GM21367 (cell line): Measurements from ENCODE around the gene TMEM167A.

Experiments used
- ATAC-seq: cut with Tn5 transposase; IDR thresholded peaks from one replicate; pipeline ENCODE4 v1.9.1; 2021; ENCODE audit not compliant: unreplicated experiment

Gene TMEM167A

GRCh38 chr5:83036991-83037575, 40.1 kb downstream of the TMEM167A start:
- ATAC-seq, result no peak

GRCh38 chr5:83035373-83036100, 41.7 kb downstream of the TMEM167A start:
- no peak for ATAC-seq

- no peak for ATAC-seq
Observed at GRCh38 chr5:83034528-83035207, 42.5 kb downstream of the TMEM167A start.

- no peak for ATAC-seq
Observed at GRCh38 chr5:83034036-83034435, 43.2 kb downstream of the TMEM167A start.

- no peak for ATAC-seq
Observed at GRCh38 chr5:83031381-83031780, 45.8 kb downstream of the TMEM167A start.

GRCh38 chr5:83029912-83030311, 47.3 kb downstream of the TMEM167A start:
- no peak for ATAC-seq

- ATAC-seq, result peak; percentile 79
Observed at GRCh38 chr5:83026930-83027687, 50.1 kb downstream of the TMEM167A start.

- ATAC-seq, result no peak
Observed at GRCh38 chr5:83026516-83026915, 50.7 kb downstream of the TMEM167A start.

- ATAC-seq, result no peak
Observed at GRCh38 chr5:83025690-83026478, 51.3 kb downstream of the TMEM167A start.

GRCh38 chr5:83022334-83022733, 54.9 kb downstream of the TMEM167A start:
- ATAC-seq, result no peak

- no peak for ATAC-seq
Observed at GRCh38 chr5:83015676-83016075, 61.5 kb downstream of the TMEM167A start.

GRCh38 chr5:83011985-83012384, 65.2 kb downstream of the TMEM167A start:
- ATAC-seq, result peak; percentile 99

- ATAC-seq, result no peak
Observed at GRCh38 chr5:83009408-83009807, 67.8 kb downstream of the TMEM167A start.

- ATAC-seq, result no peak
Observed at GRCh38 chr5:83007755-83008154, 69.4 kb downstream of the TMEM167A start.

- no peak for ATAC-seq
Observed at GRCh38 chr5:83006683-83007283, 70.4 kb downstream of the TMEM167A start.

GRCh38 chr5:83003791-83004190, 73.4 kb downstream of the TMEM167A start:
- ATAC-seq, result no peak
